HS-5 (cell line): ENCODE results near the gene SLC17A5.
A peak's percentile ranks its signal among the peaks of the same experiment; 100 is the strongest.
"Not testable (repeated sequence)": the region's sequence is repeated elsewhere in the genome, so short reads cannot be mapped to it uniquely, and the experiment has no call there.

Experiments used
- DNase-seq: peaks from one replicate; pipeline ENCODE4 v3.0.0-alpha.2; 2012; ENCODE audit warnings: low read depth

The SLC17A5 gene

GRCh38 chr6:73653571-73654424 is at the start of gene SLC17A5:
SLC17A5 (minus strand) TSS chr6:73653992; CDS start chr6:73653886, 106 bp downstream.
- peak; percentile 79 for DNase-seq

- DNase-seq: no peak
Observed at GRCh38 chr6:73703466-73703865, 49.7 kb upstream of the SLC17A5 start.

GRCh38 chr6:73702444-73702843 is 48.7 kb upstream of the SLC17A5 start:
- no peak for DNase-seq

- no peak for DNase-seq
Observed at GRCh38 chr6:73699676-73700459, 46.1 kb upstream of the SLC17A5 start.

- DNase-seq: no peak
Observed at GRCh38 chr6:73696966-73697655, 43.3 kb upstream of the SLC17A5 start.

GRCh38 chr6:73695619-73696421 is 42.0 kb upstream of the SLC17A5 start, which contains the start of gene CD109:
CD109 (plus strand) TSS chr6:73696203; CDS start chr6:73696216, 13 bp downstream.
- peak; percentile 64 for DNase-seq

- no peak for DNase-seq
Observed at GRCh38 chr6:73694711-73695411, 41.1 kb upstream of the SLC17A5 start.

- DNase-seq: no peak
Observed at GRCh38 chr6:73691512-73691911, 37.7 kb upstream of the SLC17A5 start.

- DNase-seq: no peak
Observed at GRCh38 chr6:73690056-73690455, 36.3 kb upstream of the SLC17A5 start.

- DNase-seq: no peak
Observed at GRCh38 chr6:73688351-73688750, 34.6 kb upstream of the SLC17A5 start.

GRCh38 chr6:73683574-73683973 is 29.8 kb upstream of the SLC17A5 start:
- not testable (repeated sequence) for DNase-seq

- DNase-seq: no peak
Observed at GRCh38 chr6:73680289-73680918, 26.6 kb upstream of the SLC17A5 start.

GRCh38 chr6:73679846-73680245 is 26.1 kb upstream of the SLC17A5 start:
- DNase-seq: not testable (repeated sequence)

GRCh38 chr6:73679009-73679408 is 25.2 kb upstream of the SLC17A5 start:
- no peak for DNase-seq

GRCh38 chr6:73675466-73676098 is 21.8 kb upstream of the SLC17A5 start:
- no peak for DNase-seq

GRCh38 chr6:73671911-73672685 is 18.3 kb upstream of the SLC17A5 start:
- no peak for DNase-seq

GRCh38 chr6:73669005-73669404 is 15.2 kb upstream of the SLC17A5 start:
- no peak for DNase-seq

GRCh38 chr6:73667798-73668197 is 14.0 kb upstream of the SLC17A5 start:
- no peak for DNase-seq

GRCh38 chr6:73666393-73666792 is 12.6 kb upstream of the SLC17A5 start:
- DNase-seq: no peak
